GM12892 (cell line): ENCODE measurements around the gene IGSF21.

Experiments used
- DNase-seq: peaks from one replicate; pipeline ENCODE4 v3.0.0; 2011; ENCODE audit not compliant: insufficient read length
- FAIRE-seq: peaks from 2 replicates; lab custom pipeline; 2011; peaks lifted over from hg19 to GRCh38; lab: Jason Lieb, UNC
- POLR2A ChIP-seq: IDR thresholded peaks from 2 replicates; pipeline ENCODE4 v1.6.1; 2011; ENCODE audit warnings: low read depth, low read length, control low read depth
- POLR2AphosphoS5 ChIP-seq: IDR thresholded peaks from 2 replicates; pipeline ENCODE4 v1.6.1; 2011; ENCODE audit warnings: low read depth, low read length, control low read depth
- TAF1 ChIP-seq: IDR thresholded peaks from 2 replicates; pipeline ENCODE4 v1.6.1; 2011; ENCODE audit warnings: low read depth, mild to moderate bottlenecking, control low read depth, low read length, borderline replicate concordance

Gene IGSF21

GRCh38 chr1:18285538-18285924 is 177.9 kb downstream of the IGSF21 start:
- TF ChIP-seq TAF1 (no peak), POLR2AphosphoS5 (no peak), POLR2A (no peak)
- DNase-seq (no peak), FAIRE-seq (peak; percentile 94)

DNA sequence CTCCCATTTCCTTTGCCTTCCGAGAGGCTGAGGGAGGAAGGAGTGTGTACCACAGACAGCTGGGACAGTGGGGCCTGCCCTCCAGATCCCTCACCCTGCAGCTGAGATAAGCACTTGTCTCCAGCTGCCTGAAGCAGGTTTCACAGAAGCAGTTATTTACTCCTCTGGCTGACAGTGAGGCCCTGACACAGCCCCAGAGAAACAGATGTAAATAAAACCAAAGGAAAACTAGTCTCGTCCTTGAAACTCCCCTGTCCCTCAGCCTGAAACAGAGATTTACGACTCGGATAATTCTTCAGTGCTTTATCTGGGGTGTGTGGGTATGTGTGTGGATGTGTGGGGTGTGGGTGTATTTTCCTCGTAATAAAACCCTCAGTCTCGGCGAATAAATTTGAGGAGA is 181.1 kb downstream of the IGSF21 start:
- TF ChIP-seq TAF1: no peak
- no peak for TF ChIP-seq POLR2A
- TF ChIP-seq POLR2AphosphoS5: no peak
- no peak for DNase-seq
- FAIRE-seq: no peak

- FAIRE-seq: no peak
- TF ChIP-seq TAF1 (no peak), POLR2A (no peak), POLR2AphosphoS5 (no peak)
Observed at GRCh38 chr1:18289597-18289996, 182.0 kb downstream of the IGSF21 start.

DNA sequence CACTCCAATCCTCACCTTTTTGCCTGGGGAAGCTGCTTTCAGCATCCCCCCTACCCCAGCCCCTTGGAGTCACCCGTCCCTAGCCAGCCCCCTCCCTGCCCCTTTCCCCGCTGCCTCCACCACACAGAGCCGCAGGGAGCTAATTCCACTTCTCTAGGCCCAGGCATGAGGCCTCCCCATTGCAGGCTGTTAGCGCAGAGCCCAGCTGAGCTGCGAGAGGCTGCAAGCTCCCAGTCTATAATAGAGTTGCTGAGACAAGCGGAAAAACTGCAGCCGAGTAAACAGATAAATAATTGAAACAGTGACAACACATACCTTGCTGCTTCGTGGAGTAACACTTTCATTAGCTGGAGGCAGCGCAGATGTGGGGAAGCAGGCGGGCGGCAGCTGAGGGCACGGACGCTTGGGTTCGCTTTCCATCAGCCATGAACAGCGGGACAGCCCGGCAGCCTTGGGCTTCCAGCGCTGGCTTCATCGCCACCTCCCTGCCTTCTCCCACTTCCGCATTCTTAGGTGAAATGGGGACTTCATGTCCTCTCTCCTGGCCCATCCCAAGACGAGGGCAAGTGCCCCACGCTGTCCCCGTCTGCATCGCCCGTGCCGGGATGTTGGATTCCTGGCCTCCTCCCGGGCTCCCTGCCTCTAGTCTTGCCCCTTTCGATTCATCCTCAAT is 183.3 kb downstream of the IGSF21 start:
- FAIRE-seq: no peak
- TF ChIP-seq POLR2AphosphoS5 (no peak), TAF1 (no peak), POLR2A (no peak)
- no peak for DNase-seq

More at GRCh38 chr1:18289597-18289996, 182.0 kb downstream of the IGSF21 start:
- no peak for DNase-seq

DNA sequence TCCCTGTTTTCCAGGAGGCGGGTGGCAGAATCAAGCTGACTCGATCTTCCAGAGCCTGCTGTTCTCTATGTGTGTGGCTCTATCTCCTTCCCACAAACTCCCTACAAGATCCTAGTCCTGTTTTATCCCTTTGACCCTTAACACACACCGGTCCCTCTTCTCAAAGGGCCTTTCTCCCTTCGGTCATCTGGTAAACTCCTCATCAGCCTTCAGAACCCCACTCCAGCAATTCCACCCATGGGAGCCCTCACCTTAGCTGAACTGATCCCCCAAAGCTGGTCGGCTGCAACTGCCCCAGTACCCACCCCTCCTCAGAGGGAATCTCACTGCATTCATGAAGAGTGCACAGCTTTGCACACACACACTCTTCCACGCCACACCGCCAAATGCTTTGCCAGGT is 184.9 kb downstream of the IGSF21 start:
- DNase-seq: no peak
- no peak for TF ChIP-seq TAF1
- no peak for TF ChIP-seq POLR2A
- TF ChIP-seq POLR2AphosphoS5: no peak
- no peak for FAIRE-seq

DNA sequence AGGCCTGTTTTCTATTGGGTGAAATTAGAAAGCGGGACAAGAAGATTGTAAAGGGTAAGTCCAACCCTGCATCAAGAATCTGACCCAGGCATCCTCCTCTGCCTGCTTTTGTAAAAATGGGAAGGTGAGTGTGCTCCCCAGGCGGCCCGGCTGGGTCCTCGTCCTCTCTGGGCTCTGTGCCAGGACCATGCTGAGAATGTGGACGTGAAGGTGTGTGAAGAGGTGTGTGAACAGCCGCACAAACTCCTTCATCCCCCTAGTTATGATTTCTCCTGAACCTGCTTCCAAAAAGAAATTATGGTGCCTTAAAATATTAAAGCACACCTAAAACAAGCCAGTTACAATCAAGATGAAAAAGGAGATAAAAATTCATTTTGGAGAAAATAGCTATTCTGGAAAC is 185.7 kb downstream of the IGSF21 start:
- TF ChIP-seq POLR2A: no peak
- no peak for TF ChIP-seq POLR2AphosphoS5
- TF ChIP-seq TAF1: no peak
- DNase-seq: no peak
- FAIRE-seq: no peak

- no peak for TF ChIP-seq POLR2AphosphoS5
- TF ChIP-seq POLR2A: no peak
- no peak for TF ChIP-seq TAF1
- no peak for DNase-seq
- FAIRE-seq: no peak
Observed at GRCh38 chr1:18294437-18295176, 187.0 kb downstream of the IGSF21 start.

GRCh38 chr1:18297896-18298648 is 190.5 kb downstream of the IGSF21 start:
- no peak for DNase-seq
- no peak for FAIRE-seq
- TF ChIP-seq POLR2A (no peak), POLR2AphosphoS5 (no peak)

DNA sequence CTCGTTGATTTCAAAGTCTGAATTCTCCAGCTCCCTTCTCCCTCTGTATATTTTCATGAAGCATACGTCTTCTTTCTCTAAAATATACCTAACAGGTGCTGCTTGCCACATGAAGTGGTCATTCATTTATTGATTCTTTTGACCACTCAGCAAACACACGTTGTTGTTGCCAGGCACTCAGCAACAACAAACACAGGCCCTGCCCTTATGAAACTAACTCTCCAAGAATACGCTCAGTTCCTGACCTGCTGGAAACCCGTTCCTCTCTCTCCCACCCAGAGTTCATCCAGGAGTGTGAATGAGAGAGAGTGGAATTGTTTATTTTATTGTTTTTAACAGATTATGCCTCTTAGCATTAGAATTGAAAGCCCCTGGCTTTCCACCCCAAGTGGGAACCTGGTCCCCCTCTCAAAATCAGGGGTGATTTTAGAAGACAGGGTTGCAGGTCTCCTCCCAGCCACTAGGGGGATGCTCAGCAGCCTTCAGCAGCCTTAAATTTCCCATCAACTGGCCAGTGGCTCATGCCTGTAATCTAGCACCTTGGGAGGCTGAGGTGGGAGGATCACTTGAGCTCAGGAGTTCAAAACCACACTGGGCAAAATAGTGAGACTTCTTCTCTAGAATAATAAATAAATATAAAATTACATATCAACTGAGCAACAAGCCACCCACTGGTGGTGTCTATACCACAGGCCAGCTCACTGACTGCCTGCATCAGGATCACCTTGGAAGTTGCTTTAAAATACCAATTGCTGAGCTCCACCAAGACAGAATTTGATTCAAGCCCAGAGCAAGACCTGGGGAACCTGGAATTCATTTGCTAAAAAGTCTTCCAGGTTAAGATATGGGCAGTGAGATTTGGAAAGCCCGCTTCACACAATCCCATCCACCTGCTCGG is 192.1 kb downstream of the IGSF21 start:
- TF ChIP-seq POLR2AphosphoS5 (no peak), TAF1 (no peak), POLR2A (no peak)
- peak; percentile 52 for DNase-seq
- no peak for FAIRE-seq

DNA sequence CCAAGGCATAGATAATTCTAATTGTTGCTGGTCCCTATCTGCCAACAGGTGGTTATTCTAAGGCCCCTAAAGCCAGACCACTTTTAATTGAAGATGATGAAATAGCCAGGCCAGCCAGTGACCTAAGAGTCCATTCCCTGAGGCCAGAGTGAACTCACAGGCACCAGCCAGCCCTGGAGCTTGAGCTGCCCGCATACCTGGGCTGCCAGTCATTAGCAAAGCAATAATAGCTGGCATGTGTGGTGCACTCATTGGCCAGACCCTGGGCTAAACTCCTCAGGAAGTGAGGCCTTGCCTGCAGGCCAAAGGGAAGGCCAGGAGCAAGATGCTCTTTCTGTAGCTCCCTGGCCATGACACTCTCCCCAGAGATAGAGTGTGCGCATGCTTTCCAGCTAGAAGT is 192.8 kb downstream of the IGSF21 start:
- DNase-seq: no peak
- no peak for TF ChIP-seq POLR2AphosphoS5
- TF ChIP-seq TAF1: no peak
- no peak for TF ChIP-seq POLR2A
- FAIRE-seq: no peak
